ENCODE results near the gene ASIC3. TPM values are rescaled to one million over a fixed set of nuclear protein-coding genes. Genes with fewer than 3 reads are reported as not detected.

The ASIC3 gene
- total and polyA plus RNA-seq, 2 of the 8 experiments (the other 6 are each of a cell fraction or from before 2014, with no cell fraction given) = 1.6 to 1.9 TPM

- Histone ChIP-seq H2BK15ac (ENCODE audit: low read length) (no peak overlapping the region), H3K18ac (ENCODE audit: extremely low read depth, low read length) (no peak overlapping the region), H3K27ac (ENCODE audit: low read depth, low read length) (no peak overlapping the region), H3K36me3 (ENCODE audit: control insufficient read depth in 2 of 4, insufficient read depth in 4 of 4, low read length in 3 of 4) (peaks cover 15 to 40% (median 38%) of the 10 kb centered on the region in 4 experiments), H3K79me2 (ENCODE audit: control insufficient read depth in 1 of 2, insufficient read depth in 2 of 2, low read length in 2 of 2) (peaks cover 0 to 8% of the 10 kb centered on the region in 2 experiments; a peak in 1 of 4 replicates), H4K5ac (ENCODE audit: insufficient read length, low read depth, low read length) (no peak overlapping the region), H3K4ac (replicated peaks; ENCODE audit: insufficient read length, low read depth, low read length) (no peak overlapping the region), H2BK20ac (ENCODE audit: low read length) (no peak overlapping the region), H3K23ac (ENCODE audit: insufficient read length) (no peak overlapping the region), H2BK12ac (ENCODE audit: low read depth, low read length) (no peak overlapping the region), H3K4me1 (replicated peaks in 1 of 4; ENCODE audit: control insufficient read depth in 3 of 4, insufficient read depth in 4 of 4, low read length in 3 of 4) (peaks cover 0 to 20% (median 17%) of the 10 kb centered on the region in 4 experiments; a peak in 6 of 7 replicates), H2BK120ac (replicated peaks; ENCODE audit: low read depth, low read length) (no peak overlapping the region), H2BK5ac (ENCODE audit: low read depth, low read length) (no peak overlapping the region), H4K91ac (replicated peaks; ENCODE audit: insufficient read length, low read length) (no peak overlapping the region), H4K20me1 (replicated peaks in 1 of 2; ENCODE audit: control insufficient read depth in 1 of 2, insufficient read depth in 2 of 2, low read length in 2 of 2) (peaks cover 18 to 24% of the 10 kb centered on the region in 2 experiments), H2AK5ac (ENCODE audit: low read depth, low read length) (no peak overlapping the region), H3K9me3 (ENCODE audit: insufficient read depth in 2 of 2, low read depth in 1 of 2, low read length in 1 of 2) (no peaks in the 10 kb centered on the region), H3K9ac (replicated peaks in 1 of 4; ENCODE audit: extremely low read depth in 1 of 4, low read depth in 3 of 4, low read length in 3 of 4) (no peak overlapping the region), H3K56ac (replicated peaks; ENCODE audit: insufficient read length, low read depth, low read length) (no peak overlapping the region), H4K8ac (ENCODE audit: extremely low read depth, insufficient read depth, low read length) (peak overlapping the region; percentile 11; the same call in 1 of the 2 replicates), H3K79me1 (ENCODE audit: low read depth, low read length) (peaks cover 7% of the 10 kb centered on the region), H3K14ac (ENCODE audit: insufficient read length) (no peak overlapping the region), H3K4me2 (ENCODE audit: insufficient read depth in 1 of 2, low read depth in 2 of 2, low read length in 2 of 2) (no peak overlapping the region), H2AFZ (ENCODE audit: low read length) (no peak overlapping the region), H3K4me3 (ENCODE audit: extremely low read depth in 1 of 4, insufficient read depth in 2 of 4, low read depth in 3 of 4, low read length in 4 of 4) (no peak overlapping the region), H3K23me2 (ENCODE audit: low read depth, low read length) (peaks cover 8% of the 10 kb centered on the region), H3K27me3 (replicated peaks in 1 of 4; ENCODE audit: control insufficient read depth in 3 of 4, extremely low read depth in 1 of 4, insufficient read depth in 3 of 4, low read length in 3 of 4) (no peaks in the 10 kb centered on the region)
- TF ChIP-seq SIN3A (conservative IDR thresholded peaks at IDR 0.05 in 1 of 2, IDR thresholded peaks at IDR 0.05 in 1 of 2; ENCODE audit: low read depth in 1 of 2, low read length in 2 of 2) (no peak), SAP30 (IDR thresholded peaks at IDR 0.05; ENCODE audit: insufficient read depth, insufficient replicate concordance, low read length) (no peak), SUZ12 (IDR thresholded peaks at IDR 0.05; ENCODE audit: low read length) (no peak), GTF2F1 (IDR thresholded peaks at IDR 0.05; ENCODE audit: borderline replicate concordance, low read depth, low read length) (no peak), HDAC2 (IDR thresholded peaks at IDR 0.05; ENCODE audit: borderline replicate concordance in 1 of 2, low read depth in 2 of 2, low read length in 2 of 2) (no peak), USF2 (IDR thresholded peaks at IDR 0.05; ENCODE audit: low read length) (no peak)
- FAIRE-seq = no peak
- CTCF ChIA-PET (ENCODE audit: partially characterized antibody) = interaction anchor here (0.6 to 6.0 kb wide), 17 partner anchors 9 to 170 kb away, joined by 3 to 81 read pairs (median 6); no protein-coding TSS in a partner anchor
- POLR2A ChIA-PET (ENCODE audit: partially characterized antibody) = interaction anchor here (0.8 to 4.9 kb wide), 6 partner anchors 9 to 35 kb away, joined by 3 to 77 read pairs (median 16); partner anchors contain the start of gene SLC4A2
- WGBS, 2 experiments (ENCODE audit: extremely low coverage in 1 of 2, insufficient coverage in 1 of 2, insufficient read length in 1 of 2, insufficient replicate concordance in 2 of 2, low coverage in 1 of 2, low lambda C conversion rate in 2 of 2, missing lambda C conversion rate in 1 of 2) = 86% methylated on average over 15 of the region's 22 CpGs; no CpG with 5 or more reads in 1 of the 2 experiments
- no peak for DNase-seq (ENCODE audit: low read depth in 1 of 2, low spot score in 2 of 2)
Observed at GRCh38 chr7:151075978-151076426, 27.7 kb downstream of the ASIC3 start.
